Measurements from ENCODE around the gene GRID2. TPM values are rescaled to one million over a fixed set of nuclear protein-coding genes. Genes with fewer than 3 reads are reported as not detected.
"Not testable (repeated sequence)": the region's sequence is repeated elsewhere in the genome, so short reads cannot be mapped to it uniquely, and the experiment has no call there.

The GRID2 gene
- total and polyA plus RNA-seq, 2 donors from 2014 or later = 0.19 TPM; not detected in 1

DNA sequence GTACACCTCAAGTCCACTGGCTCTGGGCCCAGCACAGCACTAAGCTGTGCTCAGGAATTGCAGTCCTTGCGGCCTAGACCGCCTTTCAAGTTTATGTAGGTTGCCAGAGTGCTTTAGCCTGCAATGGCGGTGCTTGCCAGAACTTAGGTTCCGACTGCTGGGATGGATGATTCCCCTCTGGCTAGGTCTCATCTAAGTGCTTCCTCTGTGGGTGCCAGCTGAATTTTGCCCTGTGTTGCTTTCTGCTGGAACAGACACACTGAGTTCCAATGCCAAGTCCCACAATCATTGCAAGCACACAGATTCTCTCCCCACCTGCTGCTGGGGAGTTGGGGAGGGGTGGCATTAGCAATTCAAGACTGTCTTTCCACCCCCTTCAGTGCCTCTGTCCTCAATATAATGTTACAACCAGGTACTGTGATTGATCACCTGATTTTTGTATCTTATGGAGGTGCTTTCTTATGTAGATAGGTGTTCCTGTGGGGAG lies 129.5 kb downstream of the GRID2 start:
- Histone ChIP-seq H3K9me3 (ENCODE audit: control insufficient read depth in 2 of 3, insufficient read depth in 1 of 3, low read length in 3 of 3) (no peaks in the 10 kb centered on the region), H3K27me3 (ENCODE audit: control insufficient read depth, insufficient read depth, low read length) (no peaks in the 10 kb centered on the region), H3K36me3 (ENCODE audit: control insufficient read depth in 2 of 3, insufficient read depth in 3 of 3, low read length in 3 of 3) (no peaks in the 10 kb centered on the region), H3K4me1 (ENCODE audit: control insufficient read depth in 2 of 3, insufficient read depth in 2 of 3, low read depth in 1 of 3, low read length in 3 of 3) (no peaks in the 10 kb centered on the region), H3K9ac (ENCODE audit: low read length in 3 of 3) (no peak overlapping the region), H3K27ac (ENCODE audit: low read depth in 2 of 2, low read length in 2 of 2) (no peak overlapping the region), H3K4me3 (ENCODE audit: low read length in 3 of 3) (no peak overlapping the region)
- FAIRE-seq (no peak), DNase-seq (peak in 1 of 5 donors; percentile 39)
- TF ChIP-seq, protein P1, sequence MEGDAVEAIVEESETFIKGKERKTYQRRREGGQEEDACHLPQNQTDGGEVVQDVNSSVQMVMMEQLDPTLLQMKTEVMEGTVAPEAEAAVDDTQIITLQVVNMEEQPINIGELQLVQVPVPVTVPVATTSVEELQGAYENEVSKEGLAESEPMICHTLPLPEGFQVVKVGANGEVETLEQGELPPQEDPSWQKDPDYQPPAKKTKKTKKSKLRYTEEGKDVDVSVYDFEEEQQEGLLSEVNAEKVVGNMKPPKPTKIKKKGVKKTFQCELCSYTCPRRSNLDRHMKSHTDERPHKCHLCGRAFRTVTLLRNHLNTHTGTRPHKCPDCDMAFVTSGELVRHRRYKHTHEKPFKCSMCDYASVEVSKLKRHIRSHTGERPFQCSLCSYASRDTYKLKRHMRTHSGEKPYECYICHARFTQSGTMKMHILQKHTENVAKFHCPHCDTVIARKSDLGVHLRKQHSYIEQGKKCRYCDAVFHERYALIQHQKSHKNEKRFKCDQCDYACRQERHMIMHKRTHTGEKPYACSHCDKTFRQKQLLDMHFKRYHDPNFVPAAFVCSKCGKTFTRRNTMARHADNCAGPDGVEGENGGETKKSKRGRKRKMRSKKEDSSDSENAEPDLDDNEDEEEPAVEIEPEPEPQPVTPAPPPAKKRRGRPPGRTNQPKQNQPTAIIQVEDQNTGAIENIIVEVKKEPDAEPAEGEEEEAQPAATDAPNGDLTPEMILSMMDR (IDR thresholded peaks at IDR 0.05; ENCODE audit: borderline replicate concordance, extremely low read depth, insufficient read depth) = no peak
- intact Hi-C loops (cut with DNase I) = no loop called here

DNA sequence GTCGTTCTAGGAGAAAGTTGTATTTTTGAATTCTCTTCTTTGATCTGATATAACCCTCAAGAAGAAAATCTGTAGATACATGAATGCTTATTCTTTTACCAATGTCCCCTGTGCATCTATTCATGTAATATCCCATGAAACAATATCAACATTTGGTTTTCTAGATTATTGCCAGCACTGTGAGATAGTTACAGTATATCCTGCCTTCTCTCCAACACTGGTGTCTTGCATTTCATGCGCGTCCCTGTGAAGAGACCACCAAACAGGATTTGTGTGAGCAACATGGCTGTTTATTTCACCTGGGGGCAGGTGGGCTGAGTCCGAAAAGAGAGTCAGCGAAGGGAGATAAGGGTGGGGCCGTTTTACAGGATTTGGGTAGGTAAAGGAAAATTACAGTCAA lies 135.0 kb downstream of the GRID2 start:
- H3K9me3 ChIP-seq (ENCODE audit: control insufficient read depth in 2 of 3, insufficient read depth in 1 of 3, low read length in 3 of 3); H3K36me3 ChIP-seq (ENCODE audit: control insufficient read depth in 2 of 3, insufficient read depth in 3 of 3, low read length in 3 of 3); FAIRE-seq; H3K27me3 ChIP-seq (ENCODE audit: control insufficient read depth, insufficient read depth, low read length); H3K9ac ChIP-seq (ENCODE audit: low read length in 3 of 3); H3K27ac ChIP-seq (ENCODE audit: low read depth in 2 of 2, low read length in 2 of 2); DNase-seq; H3K4me1 ChIP-seq (ENCODE audit: control insufficient read depth in 2 of 3, insufficient read depth in 2 of 3, low read depth in 1 of 3, low read length in 3 of 3); H3K4me3 ChIP-seq (ENCODE audit: low read length in 3 of 3); intact Hi-C loops (cut with DNase I): not testable (repeated sequence)

DNA sequence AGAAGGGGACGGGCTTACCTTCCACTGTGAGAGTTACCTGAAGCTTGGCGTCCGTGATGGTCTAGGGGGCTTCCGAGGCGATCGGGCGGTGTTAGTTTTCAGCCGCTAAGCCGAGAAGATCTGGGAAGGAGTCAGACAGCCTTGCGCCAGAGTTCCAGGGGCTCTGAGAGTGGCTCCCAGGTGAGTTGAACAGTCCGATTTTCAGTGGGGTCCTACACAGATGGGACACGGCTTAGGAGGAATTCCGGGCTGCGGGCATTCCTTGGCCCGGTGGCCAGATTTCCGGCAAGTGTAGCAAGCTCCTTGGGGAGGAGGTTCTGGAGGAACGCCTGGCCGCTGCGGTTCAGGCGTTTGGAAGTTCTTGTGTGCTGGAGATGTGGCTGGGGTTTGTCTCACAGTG lies 138.4 kb downstream of the GRID2 start:
- DNase-seq; H3K36me3 ChIP-seq (ENCODE audit: control insufficient read depth in 2 of 3, insufficient read depth in 3 of 3, low read length in 3 of 3); H3K9me3 ChIP-seq (ENCODE audit: control insufficient read depth in 2 of 3, insufficient read depth in 1 of 3, low read length in 3 of 3); FAIRE-seq; H3K27me3 ChIP-seq (ENCODE audit: control insufficient read depth, insufficient read depth, low read length); intact Hi-C loops (cut with DNase I); H3K4me1 ChIP-seq (ENCODE audit: control insufficient read depth in 2 of 3, insufficient read depth in 2 of 3, low read depth in 1 of 3, low read length in 3 of 3); H3K27ac ChIP-seq (ENCODE audit: low read depth in 2 of 2, low read length in 2 of 2); H3K4me3 ChIP-seq (ENCODE audit: low read length in 3 of 3); H3K9ac ChIP-seq (ENCODE audit: low read length in 3 of 3): not testable (repeated sequence)

DNA sequence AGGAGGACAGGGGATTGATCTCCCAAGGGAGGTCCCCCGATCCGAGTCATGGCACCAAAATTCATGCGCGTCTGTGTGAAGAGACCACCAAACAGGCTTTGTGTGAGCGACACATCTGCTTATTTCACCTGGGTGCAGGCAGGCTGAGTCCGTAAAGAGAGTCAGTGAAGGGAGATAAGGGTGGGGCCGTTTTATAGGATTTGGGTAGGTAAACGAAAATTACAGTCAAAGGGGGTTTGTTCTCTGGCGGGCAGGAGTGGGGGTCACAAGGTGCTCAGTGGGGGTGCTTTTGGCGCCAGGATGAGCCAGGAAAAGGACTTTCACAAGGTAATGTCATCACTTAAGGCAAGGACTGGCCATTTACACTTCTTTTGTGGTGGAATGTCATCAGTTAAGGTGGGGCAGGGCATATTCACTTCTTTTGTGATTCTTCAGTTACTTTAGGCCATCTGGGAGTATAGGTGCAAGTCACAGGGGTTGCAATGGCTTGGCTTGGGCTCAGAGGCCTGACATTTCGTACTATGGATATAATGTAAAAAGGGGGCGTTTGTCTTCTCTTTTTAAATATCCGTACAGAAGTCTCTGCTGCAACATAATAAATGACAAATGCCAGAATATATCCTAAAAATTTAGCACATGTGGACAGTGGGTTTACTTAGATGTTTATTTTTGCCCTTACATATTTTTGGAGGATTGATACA lies 140.5 kb downstream of the GRID2 start:
- H3K4me3 ChIP-seq (ENCODE audit: low read length in 3 of 3); DNase-seq; H3K9ac ChIP-seq (ENCODE audit: low read length in 3 of 3); H3K27me3 ChIP-seq (ENCODE audit: control insufficient read depth, insufficient read depth, low read length); intact Hi-C loops (cut with DNase I); H3K9me3 ChIP-seq (ENCODE audit: control insufficient read depth in 2 of 3, insufficient read depth in 1 of 3, low read length in 3 of 3); H3K4me1 ChIP-seq (ENCODE audit: control insufficient read depth in 2 of 3, insufficient read depth in 2 of 3, low read depth in 1 of 3, low read length in 3 of 3); H3K36me3 ChIP-seq (ENCODE audit: control insufficient read depth in 2 of 3, insufficient read depth in 3 of 3, low read length in 3 of 3); FAIRE-seq; H3K27ac ChIP-seq (ENCODE audit: low read depth in 2 of 2, low read length in 2 of 2): not testable (repeated sequence)

DNA sequence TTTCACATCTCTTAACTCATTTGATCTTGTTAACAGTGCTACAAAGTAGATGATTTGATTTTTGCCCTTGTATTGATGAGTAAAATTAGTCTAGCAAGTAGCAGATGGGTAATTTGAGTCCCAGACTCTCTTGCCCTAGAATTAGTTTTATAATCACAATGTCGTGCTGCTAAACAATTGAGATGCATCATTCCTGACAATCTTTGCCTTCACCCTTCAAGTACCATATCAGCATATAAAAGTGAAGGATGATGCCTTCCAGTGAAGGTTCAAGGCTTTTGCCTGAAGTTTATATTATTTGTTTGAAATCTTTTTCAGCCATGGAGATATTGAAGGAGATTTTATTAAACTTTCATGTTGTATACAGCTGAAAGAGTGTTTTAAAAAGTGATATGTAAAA lies 141.4 kb downstream of the GRID2 start:
- intact Hi-C loops (cut with DNase I) = no loop called here
- no peaks in the 10 kb centered on the region for H3K36me3 ChIP-seq (ENCODE audit: control insufficient read depth in 2 of 3, insufficient read depth in 3 of 3, low read length in 3 of 3)
- no peak overlapping the region for H3K27ac ChIP-seq (ENCODE audit: low read depth in 2 of 2, low read length in 2 of 2)
- DNase-seq (no peak), FAIRE-seq (no peak)
- no peaks in the 10 kb centered on the region for H3K27me3 ChIP-seq (ENCODE audit: control insufficient read depth, insufficient read depth, low read length)
- no peak overlapping the region for H3K4me3 ChIP-seq (ENCODE audit: low read length in 3 of 3)
- TF ChIP-seq, protein P1 (IDR thresholded peaks at IDR 0.05; ENCODE audit: borderline replicate concordance, extremely low read depth, insufficient read depth) = no peak
- H3K4me1 ChIP-seq (ENCODE audit: control insufficient read depth in 2 of 3, insufficient read depth in 2 of 3, low read depth in 1 of 3, low read length in 3 of 3) = no peaks in the 10 kb centered on the region
- H3K9me3 ChIP-seq (ENCODE audit: control insufficient read depth in 2 of 3, insufficient read depth in 1 of 3, low read length in 3 of 3) = no peaks in the 10 kb centered on the region
- no peak overlapping the region for H3K9ac ChIP-seq (ENCODE audit: low read length in 3 of 3)

Data from kidney (tissue), 14 donors.